K562 (cell line): ENCODE data around the gene GPS2. TPM values are rescaled to one million over a fixed set of nuclear protein-coding genes. Genes with fewer than 3 reads are reported as not detected.

Experiments used
- ATAC-seq: fragments of 200-7000 bp; cut with Tn5 transposase; 3 replicates; pipeline ENCODE4 v1.9.1; 2020; ENCODE audit warnings: moderate library complexity
- BruUV-seq: library from RNA; stranded (reverse); fragments of 400-500 nt; replicated peaks from 2 replicates; lab custom pipeline; 2021; lab: Mats Ljungman, UMichigan
- CTCF ChIA-PET: fragments of 300-600 bp; formaldehyde crosslinking; extraction: SDS; loops from one replicate; lab custom pipeline; 2021; ENCODE audit warnings: low intra/inter-chr PET ratio; lab: Yijun Ruan, JAX
- POLR2A ChIA-PET: fragments of 300-600, 350-650 bp; sonication (Branson Sonifier 250); formaldehyde crosslinking; extraction: SDS; loops from one replicate; lab custom pipeline; 2021; ENCODE audit warnings: antibody characterized with exemption, inconsistent platforms; lab: Yijun Ruan, JAX
- DNase-seq, 4 experiments: peaks; one replicate each; pipeline versions ENCODE4 v3.0.0 to v3.0.0-alpha.2; 2011 to 2018; ENCODE audit warnings: low spot score in 3 of 4, mixed read lengths in 3 of 4; ENCODE audit errors: extremely low read depth in 1 of 4
- FAIRE-seq: peaks from 2 replicates; lab custom pipeline; 2011; peaks lifted over from hg19 to GRCh38; lab: Jason Lieb, UNC
- H2AFZ ChIP-seq: 2 replicates; pipeline ENCODE4 v1.6.0; 2011; ENCODE audit warnings: low read depth, low read length, control low read depth, inconsistent platforms
- H3K27ac ChIP-seq: fragments of 200-600 bp; 3 replicates; pipeline ENCODE4 v1.8.0; 2011; ENCODE audit warnings: low read depth, mild to moderate bottlenecking, control low read depth, inconsistent platforms, low read length, moderate library complexity, mixed read lengths; ENCODE audit errors: extremely low read depth
- H3K27me3 ChIP-seq, 2 experiments: fragments of 300-600 bp in 1 of 2; 2 replicates in 1 of 2; 3 replicates in 1 of 2; pipeline versions ENCODE4 v1.6.0 to v1.8.0; 2011; ENCODE audit warnings: inconsistent platforms in 2 of 2, low read length in 2 of 2, mild to moderate bottlenecking in 1 of 2, mixed read lengths in 1 of 2, moderate library complexity in 1 of 2; ENCODE audit not compliant: control insufficient read depth in 2 of 2, insufficient read depth in 2 of 2
- H3K36me3 ChIP-seq: fragments of 300-600 bp; 3 replicates; pipeline ENCODE4 v1.8.0; 2011; ENCODE audit warnings: mild to moderate bottlenecking, low read length, inconsistent platforms; ENCODE audit not compliant: control insufficient read depth, insufficient read depth
- H3K4me1 ChIP-seq, 2 experiments: fragments of 200-600 bp in 1 of 2; replicated peaks in 1 of 2; 2 replicates in 1 of 2; 3 replicates in 1 of 2; pipeline versions ENCODE4 v1.5.1 to v1.8.0; 2011; ENCODE audit warnings: inconsistent platforms in 2 of 2, low read length in 2 of 2, mild to moderate bottlenecking in 1 of 2, mixed read lengths in 1 of 2, moderate library complexity in 1 of 2; ENCODE audit not compliant: control insufficient read depth in 2 of 2, insufficient read depth in 2 of 2
- H3K4me2 ChIP-seq: 2 replicates; pipeline ENCODE4 v1.6.1; 2011; ENCODE audit warnings: low read length, control low read depth, inconsistent platforms, mixed read lengths; ENCODE audit not compliant: insufficient read depth
- H3K4me3 ChIP-seq: fragments of 200-600 bp; sonication (generic), shearing (Covaris generic); 2 replicates; pipeline ENCODE4 v1.5.1; 2016; ENCODE audit warnings: control low read depth, inconsistent platforms
- H3K79me2 ChIP-seq: fragments of 200-600 bp; 3 replicates; pipeline ENCODE4 v1.8.0; 2011; ENCODE audit warnings: low read length, inconsistent platforms; ENCODE audit not compliant: control insufficient read depth, insufficient read depth
- H3K9ac ChIP-seq, 2 experiments: 2 replicates each; pipeline versions ENCODE4 v1.6.0 to v1.6.1; 2011; ENCODE audit warnings: low read depth in 2 of 2, low read length in 2 of 2, control low read depth in 1 of 2, inconsistent platforms in 1 of 2, mild to moderate bottlenecking in 1 of 2, mixed read lengths in 1 of 2; ENCODE audit not compliant: insufficient read depth in 1 of 2
- H3K9me1 ChIP-seq: one replicate; pipeline ENCODE4 v1.6.0; 2011; ENCODE audit warnings: inconsistent platforms, mild to moderate bottlenecking, low read length, moderate library complexity; ENCODE audit not compliant: control insufficient read depth, insufficient read depth
- H3K9me3 ChIP-seq: replicated peaks from 2 replicates; pipeline ENCODE4 v1.5.1; 2011; ENCODE audit warnings: low read depth, low read length, inconsistent platforms; ENCODE audit not compliant: control insufficient read depth, insufficient read depth
- H4K20me1 ChIP-seq: replicated peaks from 2 replicates; pipeline ENCODE4 v1.6.1; 2011; ENCODE audit warnings: low read length, inconsistent platforms, mixed read lengths; ENCODE audit not compliant: control insufficient read depth, insufficient read depth
- ATF1 ChIP-seq, 2 experiments: fragments of 450-650 bp in 1 of 2; IDR thresholded peaks; 2 replicates each; pipeline ENCODE4 v1.6.1; 2016; ENCODE audit warnings: missing compliant biosample characterization in 1 of 2, missing genetic modification characterization in 1 of 2
- ELF4 ChIP-seq: fragments of 450-650 bp; formaldehyde crosslinking; IDR thresholded peaks from 2 replicates; pipeline ENCODE4 v1.4.0; 2022; ENCODE audit warnings: missing genetic modification characterization
- GMEB1 ChIP-seq: fragments of 250-450 bp; sonication (Bioruptor Pico); IDR thresholded peaks from 2 replicates; pipeline ENCODE4 v1.4.0; 2020; ENCODE audit warnings: mild to moderate bottlenecking
- MAFF ChIP-seq: IDR thresholded peaks from 2 replicates; pipeline ENCODE4 v1.6.1; 2012; ENCODE audit warnings: low read length, improper control_type of control experiment
- MAX ChIP-seq: sonication (generic); formaldehyde crosslinking; IDR thresholded peaks from 2 replicates; pipeline ENCODE4 v1.9.0; 2022; ENCODE audit warnings: mild to moderate bottlenecking, missing genetic modification reagents
- MECOM ChIP-seq: fragments of 250-450 bp; sonication (Bioruptor Pico); IDR thresholded peaks from 2 replicates; pipeline ENCODE4 v1.8.0; 2022; ENCODE audit warnings: inconsistent platforms
- NEUROD1 ChIP-seq: fragments of 150-350 bp; IDR thresholded peaks from 2 replicates; pipeline ENCODE4 v1.6.1; 2014; ENCODE audit warnings: borderline replicate concordance, low read length, low read depth; ENCODE audit not compliant: partially characterized antibody
- PHF21A ChIP-seq: fragments of 450-650 bp; IDR thresholded peaks from 2 replicates; pipeline ENCODE4 v1.6.1; 2017; ENCODE audit warnings: low read depth, borderline replicate concordance
- POLR2B ChIP-seq: fragments of 450-650 bp; IDR thresholded peaks from 2 replicates; pipeline ENCODE4 v1.6.1; 2018; ENCODE audit warnings: low read depth; ENCODE audit not compliant: partially characterized antibody
- SUPT5H ChIP-seq: fragments of 450-650 bp; IDR thresholded peaks from 2 replicates; pipeline ENCODE4 v1.6.1; 2016
- UBTF ChIP-seq, 2 experiments: IDR thresholded peaks; 2 replicates each; pipeline ENCODE4 v1.6.1; 2012; ENCODE audit warnings: improper control_type of control experiment in 2 of 2, low read depth in 2 of 2, low read length in 2 of 2, borderline replicate concordance in 1 of 2
- ZC3H8 ChIP-seq: fragments of 450-650 bp; IDR thresholded peaks from 2 replicates; pipeline ENCODE4 v1.6.1; 2017
- ZFP91 ChIP-seq: sonication (generic); formaldehyde crosslinking; IDR thresholded peaks from 2 replicates; pipeline ENCODE4 v1.8.0; 2022; ENCODE audit warnings: mild to moderate bottlenecking, missing genetic modification reagents
- ZNF277 ChIP-seq: fragments of 250-450 bp; sonication (Bioruptor Pico); IDR thresholded peaks from 2 replicates; pipeline ENCODE4 v1.8.0; 2022; ENCODE audit warnings: inconsistent platforms, mild to moderate bottlenecking, moderate library complexity, borderline replicate concordance
- WGBS: fragments of 100-300 bp; shearing (Covaris generic); methylation state at CpG from one replicate; pipeline ENCODE4 v1.1.6; 2016; ENCODE audit warnings: low coverage, mixed read lengths; ENCODE audit not compliant: insufficient coverage; ENCODE audit errors: missing lambda C conversion rate; 5-methylcytosine and 5-hydroxymethylcytosine counted together
- in situ Hi-C: fragments of 300-500 bp; cut with MboI; formaldehyde crosslinking; loops from 4 replicates; pipeline ENCODE4 v1.15.0; 2018; ENCODE audit warnings: inconsistent platforms, mixed read lengths
- intact Hi-C: fragments of 100-400 bp; cut with micrococcal nuclease; formaldehyde crosslinking; loops from 2 replicates; pipeline ENCODE4 v1.14.2; 2022
- polyA plus RNA-seq, 8 experiments: library from polyadenylated mRNA; depleted of rRNA in 4 of 8; stranded (reverse) in 5 of 8; unstranded in 3 of 8; fragments of >200 nt; fragmentation: Nextera tagmentation in 2 of 8; fragmentation: Illumina TruSeq in 1 of 8; extraction: Ambion mirVana in 2 of 8; extraction: Trizol in 1 of 8; gene quantifications; 2 replicates each; pipeline versions ENCODE4 v1.2.1 to v1.2.3, GENCODE V29; 2011 to 2014; ENCODE audit warnings: inconsistent platforms in 1 of 8, missing spikeins in 1 of 8
- total RNA-seq, 7 experiments: library from RNA; depleted of rRNA in 6 of 7; stranded (reverse); fragments of >200 nt in 6 of 7; fragmentation: Illumina TruSeq in 2 of 7; extraction: Trizol in 2 of 7; gene quantifications; 2 replicates each; pipeline versions ENCODE4 v1.2.1 to v1.2.3, GENCODE V29; 2011 to 2021; ENCODE audit warnings: low replicate concordance in 1 of 7

The GPS2 gene
- total and polyA plus RNA-seq, 9 of the 15 experiments (the other 6 are each of a cell fraction or from before 2014, with no cell fraction given), result 18.3 to 75.7 (median 37.0) TPM

GRCh38 chr17:7315570-7316235 lies 543 bp upstream of the GPS2 start:
- Histone ChIP-seq H3K9me1 (peaks cover 3% of the 10 kb centered on the region), H3K4me2 (peak overlapping the region; percentile 86), H3K9ac (peak overlapping the region; percentile 67 to 94), H4K20me1 (peaks cover 15% of the 10 kb centered on the region), H2AFZ (peak overlapping the region; percentile 74; the same call in 1 of the 2 replicates), H3K4me3 (peak overlapping the region; percentile 93), H3K79me2 (peaks cover 21% of the 10 kb centered on the region), H3K27me3 (no peaks in the 10 kb centered on the region), H3K4me1 (peaks cover 6 to 26% of the 10 kb centered on the region in 2 experiments), H3K9me3 (no peaks in the 10 kb centered on the region), H3K27ac (peak overlapping the region; percentile 75; the same call in 2 of the 3 replicates), H3K36me3 (peaks cover 71% of the 10 kb centered on the region)
- ATAC-seq (peak; percentile 8), FAIRE-seq (no peak), DNase-seq (no peak)
- ChIA-PET CTCF (no interaction called here), POLR2A (interaction anchor here (0.8 kb wide), 1 partner anchor 14 kb away, joined by 9 read pairs; the partner anchor contains the start of gene NEURL4)
- BruUV-seq, result no TSS peak
- intact Hi-C loops (no loop called here), in situ Hi-C loops (no loop called here)
- WGBS, result 61% methylated on average over 12 of the region's 30 CpGs
- TF ChIP-seq ATF1 (CRISPR knock-in tag; IDR thresholded peaks at IDR 0.05), result no peak
- peak; percentile 29; the same call in 1 of the 2 replicates for TF ChIP-seq ATF1 (tag; IDR thresholded peaks at IDR 0.05)
- TF ChIP-seq ZFP91 (CRISPR knock-in tag), result no peak
- TF ChIP-seq PHF21A, result 0 out of 2 replicates have a peak, but pooled peaks have one; percentile 40
- no peak for TF ChIP-seq NEUROD1
- peak; percentile 11 for TF ChIP-seq POLR2B
- peak; percentile 2; the same call in 1 of the 2 replicates for TF ChIP-seq MAX (CRISPR knock-in tag)
- TF ChIP-seq ZC3H8, result no peak
- no peak for TF ChIP-seq MAFF
- 0 out of 2 replicates have a peak, but pooled peaks have one; percentile 4 for TF ChIP-seq SUPT5H
- TF ChIP-seq GMEB1 (CRISPR knock-in tag), result no peak
- 0 out of 4 replicates have a peak, but pooled peaks of 1 of the 2 experiments have one; percentile 1 for TF ChIP-seq UBTF (IDR thresholded peaks at IDR 0.05; ENCODE audit: borderline replicate concordance in 1 of 2, low read depth in 2 of 2, low read length in 2 of 2)
- TF ChIP-seq ZNF277 (CRISPR knock-in tag), result no peak
- no peak for TF ChIP-seq ELF4 (CRISPR knock-in tag)
- TF ChIP-seq MECOM (CRISPR knock-in tag), result no peak
